Stimulated activated CD4-positive, alpha-beta T cell treated with anti-CD3 and anti-CD28 coated beads, Interleukin-15, amount 100 ng/mL, for 48 hours (primary cell): ENCODE data around the gene NFATC1.

Experiments
- DNase-seq, 2 donors: peaks; one replicate each; pipeline ENCODE4 v3.0.0-alpha.2; 2020; ENCODE audit warnings: low read depth in 2 of 2

Gene NFATC1

DNA sequence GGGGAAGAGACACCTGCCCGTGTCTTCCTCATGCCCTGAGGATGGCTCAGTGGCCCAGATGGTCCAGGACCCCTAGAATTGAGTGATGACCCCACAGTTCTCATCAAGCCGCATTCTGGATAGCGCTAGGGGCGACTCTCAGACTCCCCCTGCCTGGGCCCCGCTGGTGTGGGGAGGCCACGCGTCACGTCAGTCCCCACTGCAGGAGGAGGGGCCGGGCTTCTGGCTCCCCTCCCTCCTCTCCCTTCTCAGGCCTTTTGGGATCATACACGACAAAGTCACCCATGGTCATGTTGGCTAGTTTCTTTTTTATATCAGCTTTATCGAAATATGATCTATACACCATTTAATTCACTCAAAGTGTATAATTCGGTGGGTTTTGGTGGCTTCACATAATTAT lies 61.5 kb downstream of the NFATC1 start:
- DNase-seq = no peak

DNA sequence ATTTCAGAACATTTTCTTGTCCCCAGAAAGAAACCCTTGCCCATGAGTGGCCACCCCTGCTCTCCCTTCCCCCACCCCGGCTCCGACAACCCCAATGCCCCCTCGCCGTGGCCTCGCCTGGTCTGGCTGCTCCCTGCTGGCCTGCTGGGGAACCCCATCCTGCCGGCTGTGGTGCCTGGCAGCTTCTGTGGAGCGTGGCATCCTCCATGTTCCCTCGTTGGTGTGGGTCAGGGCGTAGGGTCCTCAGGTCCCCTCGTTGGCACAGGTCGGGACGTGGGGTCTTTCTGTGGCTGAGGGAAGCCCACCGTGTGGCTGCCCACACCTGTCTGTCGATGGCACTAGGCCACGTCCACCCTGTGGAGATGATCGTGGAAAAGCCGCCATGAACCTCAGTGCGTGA lies 61.9 kb downstream of the NFATC1 start:
- DNase-seq = no peak

DNA sequence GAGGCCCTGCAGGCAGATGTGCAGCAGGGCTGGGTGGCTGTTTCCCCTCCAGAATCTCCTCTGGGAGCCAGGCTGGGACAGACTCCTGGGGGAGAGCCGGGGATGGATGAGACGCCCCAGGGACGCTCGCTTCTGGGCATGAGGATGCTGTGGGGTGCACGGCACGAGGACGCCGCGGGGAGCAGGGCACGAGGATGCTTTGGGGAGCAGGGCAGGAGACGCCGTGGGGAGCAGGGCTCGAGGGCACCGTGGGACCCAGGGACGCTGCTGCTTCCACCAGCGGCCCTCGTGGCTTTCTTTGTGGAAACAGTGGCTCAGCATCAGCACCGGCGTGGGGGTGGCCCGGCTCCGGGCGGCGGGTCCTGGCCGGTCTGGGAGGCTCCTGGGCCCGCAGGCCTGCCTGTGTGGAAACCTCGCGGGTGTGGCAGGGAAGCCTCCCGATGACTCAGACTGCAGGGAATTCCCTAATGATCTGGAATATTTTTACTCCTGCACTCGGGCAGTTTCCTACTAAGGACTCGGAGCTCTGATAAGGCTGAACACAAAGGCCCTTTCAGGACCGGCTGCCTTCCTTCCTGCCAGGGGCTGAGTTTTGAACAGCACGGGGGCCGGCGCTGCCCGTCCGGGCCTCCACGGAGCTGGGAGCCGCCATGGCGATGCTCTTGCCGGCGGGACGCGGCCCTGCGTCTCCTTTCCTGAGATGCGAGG lies 62.6 kb downstream of the NFATC1 start:
- no peak for DNase-seq

DNA sequence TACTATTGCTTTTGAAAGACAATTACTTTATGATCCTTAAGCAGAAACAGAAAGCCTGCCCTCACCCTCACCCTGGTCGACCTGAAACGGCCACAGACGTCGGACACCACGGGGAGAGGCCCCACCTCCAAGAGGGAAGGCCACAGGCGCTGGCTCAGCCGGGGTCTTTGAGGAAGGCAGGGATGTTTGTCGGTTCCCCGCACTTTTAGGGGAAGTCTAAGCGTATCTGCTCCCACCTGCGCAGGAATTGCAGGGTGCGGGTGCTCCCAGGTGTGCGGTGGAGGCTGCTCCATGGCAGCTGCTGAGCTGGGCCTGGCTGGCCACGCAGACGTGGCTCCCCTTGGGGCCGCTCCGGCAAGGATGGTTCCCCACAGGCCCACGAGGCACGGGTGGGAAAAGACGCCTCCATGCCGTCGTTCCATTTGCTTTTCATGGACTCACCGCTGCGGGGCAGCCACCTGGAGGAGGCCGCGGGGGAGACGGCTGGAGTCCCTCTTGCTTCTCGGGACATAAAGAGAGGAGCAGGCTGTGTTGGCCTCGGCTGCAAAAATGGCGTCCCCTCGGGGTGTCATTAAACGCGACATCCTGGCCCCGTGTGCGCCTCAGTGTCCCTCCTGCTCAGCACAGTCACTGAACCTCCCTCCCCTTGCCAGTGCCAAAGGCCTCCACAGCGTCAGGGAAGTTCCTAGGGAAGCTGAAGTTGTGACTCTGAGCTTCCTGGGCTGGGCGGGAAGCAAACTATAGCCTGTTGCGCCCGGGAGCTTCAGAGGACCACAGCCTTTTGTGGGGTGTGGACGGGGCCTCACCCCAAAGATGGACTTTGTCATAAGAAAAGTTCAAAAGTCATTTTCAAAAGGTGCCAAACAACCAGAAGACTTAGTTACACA lies 63.4 kb downstream of the NFATC1 start:
- DNase-seq = no peak

DNA sequence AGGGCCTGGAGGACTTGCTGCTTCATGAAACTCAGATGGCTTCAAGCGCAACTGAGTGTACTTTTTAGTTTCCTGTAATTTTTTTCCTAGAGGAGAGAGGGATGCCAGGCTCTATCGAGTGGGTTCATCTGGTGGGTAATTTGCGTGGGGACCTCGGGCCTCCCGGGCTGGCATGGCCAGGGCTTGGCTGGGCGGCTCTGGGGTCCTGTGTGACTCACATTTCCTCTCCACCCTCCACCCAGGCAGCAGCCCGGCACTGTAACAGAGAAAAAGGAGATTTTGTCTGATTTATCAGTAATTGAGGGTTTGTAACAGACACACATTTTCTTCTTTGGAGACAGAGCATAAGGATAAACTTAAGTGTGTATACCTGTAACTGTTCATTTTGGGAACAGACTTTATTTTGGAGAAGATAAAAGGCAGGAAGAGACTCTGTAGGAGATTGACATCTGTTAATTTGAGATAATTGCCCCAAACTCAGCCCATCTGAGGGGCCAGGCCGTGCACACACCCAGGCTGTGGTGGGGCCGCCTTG lies 64.3 kb downstream of the NFATC1 start:
- DNase-seq = no peak

DNA sequence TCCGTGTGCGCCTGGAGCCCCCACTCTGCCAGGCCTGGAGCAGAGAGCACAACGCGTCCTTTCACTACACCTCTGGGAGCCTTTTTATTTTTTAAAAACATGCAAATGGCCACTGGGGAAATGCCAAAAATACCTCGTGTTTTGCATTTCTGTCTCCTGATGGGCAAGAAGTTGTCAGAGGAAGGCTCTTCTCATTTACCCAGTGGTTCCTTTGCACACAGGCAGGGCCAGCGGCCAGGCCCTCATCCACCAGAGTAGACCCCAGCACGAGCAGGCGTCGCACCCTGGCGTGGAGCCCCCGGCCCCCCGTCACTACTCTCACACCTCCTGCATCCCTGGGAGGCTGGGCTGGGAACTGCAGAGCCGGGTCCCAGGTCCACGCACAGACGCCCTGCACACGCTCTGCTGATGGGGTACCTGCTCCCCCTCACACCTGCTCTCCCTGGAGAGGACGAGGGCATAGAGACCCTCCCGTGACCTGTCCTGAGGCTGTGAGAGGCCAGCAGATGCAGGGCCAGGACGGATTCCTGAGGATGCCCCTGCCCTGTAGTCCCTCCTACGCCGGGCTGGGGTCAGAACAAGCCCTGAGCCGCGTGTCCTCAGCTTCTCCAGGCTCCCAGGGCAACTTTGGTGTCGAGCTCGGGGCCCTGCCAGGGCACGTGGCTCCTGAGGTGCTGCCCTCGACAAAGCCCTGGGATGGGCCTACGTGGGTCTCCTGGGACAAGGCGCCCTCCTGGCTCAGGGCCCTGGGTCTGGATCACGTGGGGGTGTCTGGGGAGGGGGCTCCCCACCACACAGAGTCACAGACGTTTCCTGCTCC lies 65.0 kb downstream of the NFATC1 start:
- no peak for DNase-seq

DNA sequence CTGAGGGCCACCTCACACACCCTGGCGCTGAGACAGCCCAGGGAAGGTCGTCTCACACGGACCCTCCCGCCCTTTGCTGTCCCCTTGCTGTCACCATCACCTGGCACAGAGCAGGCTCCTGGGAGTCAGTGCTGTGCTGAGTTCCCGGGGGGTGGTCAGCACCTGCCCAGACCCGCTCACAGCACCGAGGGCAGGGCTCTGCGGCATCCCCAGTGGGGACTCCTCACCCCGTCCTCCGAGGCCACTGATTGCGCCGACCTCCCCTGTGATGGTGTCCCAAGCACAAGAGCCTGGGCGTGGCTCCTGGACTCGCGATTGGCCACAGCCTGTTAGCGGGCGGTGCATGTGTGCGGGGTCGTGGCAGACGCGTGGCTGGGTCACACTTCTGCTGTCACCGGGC lies 65.9 kb downstream of the NFATC1 start:
- no peak for DNase-seq

DNA sequence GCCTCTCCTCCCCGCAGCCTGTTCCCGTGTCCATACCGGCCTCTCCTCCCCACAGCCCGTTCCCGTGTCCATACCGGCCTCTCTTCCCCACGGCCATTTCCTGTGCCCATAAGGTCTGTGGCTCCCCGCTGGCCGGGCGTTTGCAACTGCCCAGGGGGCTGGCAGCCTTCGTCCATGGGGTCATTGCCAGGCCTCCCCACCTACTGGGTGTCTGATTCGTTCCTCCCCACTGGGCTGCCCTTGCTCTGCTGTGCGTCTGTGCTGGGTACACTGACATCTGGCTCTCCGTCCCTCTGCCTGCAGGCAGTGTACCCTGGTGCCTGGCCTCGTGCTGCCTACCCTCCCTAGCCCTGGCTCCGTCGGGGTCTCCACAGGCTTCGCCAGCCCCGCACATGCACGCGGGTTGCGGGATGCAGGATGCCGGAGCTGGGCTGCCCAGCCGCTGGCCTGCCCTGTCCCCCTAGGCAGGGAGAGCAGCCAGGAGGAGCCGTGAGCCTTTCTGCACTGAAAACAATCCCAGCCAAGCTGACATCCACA lies 67.8 kb downstream of the NFATC1 start:
- DNase-seq = no peak

DNA sequence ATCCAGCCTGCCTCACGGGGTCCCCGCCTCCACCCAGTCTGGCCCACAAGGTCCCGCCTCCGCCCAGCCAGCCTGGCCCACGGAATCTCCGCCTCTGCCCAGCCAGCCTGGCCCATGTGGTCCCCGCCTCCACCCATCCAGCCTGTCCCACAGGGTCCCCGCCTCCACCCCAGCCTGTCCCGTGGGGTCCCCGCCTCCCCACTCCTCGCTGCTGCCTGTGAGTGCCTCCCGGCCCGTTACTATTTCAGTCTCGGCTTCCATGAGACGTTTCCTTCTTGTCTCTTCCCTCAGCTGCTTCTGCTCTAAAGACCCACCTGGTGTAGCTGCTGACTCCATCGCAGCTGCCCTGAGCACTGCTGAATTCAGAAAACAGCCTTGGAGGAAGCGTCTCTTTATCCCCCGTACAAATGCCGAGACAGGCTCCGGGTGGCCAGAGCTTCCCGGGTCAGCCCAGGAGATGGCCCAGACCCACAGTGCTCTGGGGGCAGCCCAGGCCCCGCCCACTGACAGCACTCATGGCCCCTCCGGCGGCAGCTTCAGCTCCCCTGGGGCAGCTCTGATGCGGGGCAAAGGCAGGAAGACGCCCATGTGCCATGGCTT lies 69.8 kb downstream of the NFATC1 start:
- DNase-seq = no peak

DNA sequence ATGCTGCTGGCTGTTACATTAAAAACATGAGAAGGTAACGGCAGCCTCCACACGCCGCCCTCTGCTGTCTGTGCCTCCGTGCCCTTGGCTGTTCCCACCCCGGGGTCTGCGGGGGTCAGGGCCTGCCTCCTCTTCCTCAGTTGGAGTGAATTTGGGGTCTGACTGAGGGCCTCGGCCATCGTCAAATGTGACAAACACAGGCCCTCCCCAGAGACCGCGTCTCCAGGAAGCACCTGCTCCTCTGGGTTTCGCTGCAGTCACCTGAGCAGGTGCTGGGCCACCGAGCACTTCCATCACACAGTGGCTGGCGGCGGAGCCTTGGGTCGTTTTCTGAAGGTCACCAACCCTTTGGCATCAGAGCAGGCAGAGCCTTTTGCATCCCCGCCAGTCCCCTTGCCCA lies 70.9 kb downstream of the NFATC1 start:
- DNase-seq = no peak

DNA sequence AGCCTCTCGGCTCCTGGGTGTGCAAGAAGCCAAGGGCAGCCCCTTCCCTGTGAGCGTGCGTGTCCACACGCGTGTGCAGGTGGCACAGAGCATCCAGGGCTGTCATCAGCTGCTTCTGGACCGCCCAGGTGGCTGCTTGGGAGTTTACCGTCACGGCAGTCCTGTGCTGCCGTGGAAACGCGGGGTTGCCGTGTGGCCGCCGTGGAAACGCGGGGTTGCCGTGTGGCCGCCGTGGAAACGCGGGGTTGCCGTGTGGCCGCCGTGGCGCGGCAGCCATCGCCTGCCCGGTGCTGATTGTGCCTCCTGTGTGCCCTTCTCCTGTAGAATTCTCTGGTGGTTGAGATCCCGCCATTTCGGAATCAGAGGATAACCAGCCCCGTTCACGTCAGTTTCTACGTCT lies 71.4 kb downstream of the NFATC1 start:
- no peak for DNase-seq

DNA sequence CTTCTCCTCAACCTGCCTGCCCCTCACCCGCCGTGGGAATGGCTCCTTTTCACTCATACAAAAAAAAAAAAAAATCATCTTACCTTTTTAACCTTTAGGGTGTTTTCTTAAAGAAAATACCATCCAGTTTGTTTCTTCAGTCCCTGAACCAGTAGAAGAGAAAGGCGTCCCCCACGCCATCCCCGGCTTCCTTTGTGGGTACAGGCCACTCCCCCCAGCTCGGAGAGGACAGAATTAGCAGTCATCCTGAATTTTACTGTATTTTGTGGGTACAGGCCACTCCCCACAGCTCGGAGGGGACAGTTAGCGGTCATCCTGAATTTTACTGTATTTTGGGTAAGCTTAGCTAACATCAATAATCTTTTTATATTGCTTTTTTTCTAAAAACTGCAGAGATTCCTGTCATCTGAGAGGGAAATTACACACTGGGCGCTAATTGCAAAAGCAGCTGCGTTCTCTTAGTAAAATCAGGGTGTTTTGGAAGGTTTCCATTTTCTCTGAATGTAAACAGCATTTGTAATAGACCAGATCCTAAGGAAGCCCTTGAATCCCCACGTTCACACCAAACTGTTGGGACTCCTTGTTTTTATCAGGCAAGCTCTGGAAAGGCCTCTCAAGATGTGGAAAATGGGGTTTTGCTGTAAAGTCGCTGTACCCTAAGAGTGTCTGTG lies 72.5 kb downstream of the NFATC1 start:
- DNase-seq = no peak

DNA sequence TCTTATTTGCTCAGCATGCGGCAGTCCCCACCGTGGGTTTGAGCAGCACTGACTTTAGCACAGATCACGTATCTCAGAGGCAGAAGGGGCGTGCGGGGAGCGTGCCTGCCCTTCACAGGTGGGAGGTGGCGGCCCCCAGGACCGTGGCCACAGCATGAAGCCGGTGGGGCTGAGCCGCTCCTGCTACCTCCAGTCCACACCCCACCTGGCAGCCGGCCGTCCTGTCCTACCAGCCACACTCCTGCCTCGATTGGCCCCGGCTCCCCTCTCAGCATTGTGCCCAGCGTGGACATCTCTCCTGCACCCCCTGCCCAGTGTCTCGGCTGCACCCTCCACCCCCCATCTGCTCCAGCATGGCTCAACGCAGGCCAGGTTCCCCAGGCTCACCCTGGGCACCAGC lies 73.6 kb downstream of the NFATC1 start:
- no peak for DNase-seq

DNA sequence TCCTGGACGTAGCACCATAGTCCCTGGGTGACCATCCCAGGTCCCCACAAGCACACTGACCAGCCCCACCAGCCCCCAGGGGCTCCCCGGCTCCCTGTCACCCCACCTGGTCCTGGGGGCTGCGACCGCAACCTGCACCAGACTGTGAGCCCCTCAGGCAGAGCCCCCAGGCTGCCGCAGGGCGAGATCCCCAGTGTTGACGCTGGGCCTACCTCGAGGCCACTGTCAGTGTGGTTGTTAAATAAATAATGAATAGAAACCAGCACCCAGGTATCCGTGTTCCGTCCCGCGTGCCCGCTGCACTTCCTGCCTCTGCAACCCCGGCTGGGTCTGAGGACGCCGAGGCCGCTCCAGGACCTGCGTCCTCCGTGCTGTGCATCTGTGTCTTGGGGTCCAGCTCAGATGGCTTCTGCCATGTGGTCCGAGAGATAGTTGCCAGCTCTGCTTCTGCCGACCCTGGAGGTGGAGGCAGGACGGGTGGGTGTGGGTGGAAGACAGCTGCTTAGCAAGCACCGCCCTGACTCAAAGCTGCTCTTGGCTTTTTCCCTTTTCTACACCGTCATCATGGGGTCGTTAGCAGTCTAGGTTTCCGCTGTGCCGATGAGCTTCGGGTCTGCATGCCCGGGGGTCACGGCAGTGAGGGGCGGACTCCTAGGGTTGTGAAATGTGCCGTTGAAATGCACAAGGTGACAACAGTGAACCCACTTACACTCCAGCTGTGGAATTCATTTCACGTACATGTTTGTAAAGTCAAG lies 74.2 kb downstream of the NFATC1 start:
- DNase-seq = no peak

DNA sequence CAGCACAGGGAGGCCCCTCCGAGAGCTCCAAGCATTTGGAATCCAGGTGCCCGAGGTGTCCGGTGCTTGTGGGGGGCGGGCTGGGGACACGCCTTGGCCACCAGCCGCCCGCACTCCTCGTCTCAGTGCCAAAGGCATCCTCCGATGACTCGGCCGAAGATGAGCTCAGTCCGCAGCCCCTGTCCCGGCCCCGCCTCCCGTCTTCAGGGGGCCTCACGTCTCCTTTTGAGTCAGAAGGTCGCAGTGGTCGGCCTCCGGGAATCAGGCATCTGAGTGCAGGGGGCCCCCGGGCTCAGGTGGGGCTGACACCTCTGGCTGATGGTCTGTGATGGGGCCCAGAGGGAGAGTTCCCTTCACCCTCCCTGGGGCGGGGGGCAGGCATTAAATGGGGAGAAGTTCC lies 74.8 kb downstream of the NFATC1 start:
- no peak for DNase-seq

DNA sequence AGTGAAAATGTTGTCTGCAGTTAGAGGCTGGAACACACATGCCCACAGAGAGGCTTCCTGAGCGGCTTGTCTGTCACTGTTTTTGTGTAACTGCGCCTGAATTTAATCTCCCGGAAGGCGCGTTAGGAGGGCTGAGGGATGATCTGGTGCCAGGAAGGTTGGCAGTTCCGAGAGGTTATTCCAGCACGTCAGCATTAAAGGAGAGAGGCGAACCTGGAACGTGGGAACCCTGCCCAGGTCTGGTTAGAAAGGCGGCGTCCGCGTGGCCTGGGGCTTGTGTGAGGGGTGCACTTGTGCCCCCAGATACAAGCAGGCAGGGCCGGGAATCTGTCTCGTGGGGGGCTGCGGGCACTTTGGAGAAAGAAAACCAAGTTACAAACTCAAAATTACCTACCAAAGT lies 75.3 kb downstream of the NFATC1 start:
- no peak for DNase-seq

DNA sequence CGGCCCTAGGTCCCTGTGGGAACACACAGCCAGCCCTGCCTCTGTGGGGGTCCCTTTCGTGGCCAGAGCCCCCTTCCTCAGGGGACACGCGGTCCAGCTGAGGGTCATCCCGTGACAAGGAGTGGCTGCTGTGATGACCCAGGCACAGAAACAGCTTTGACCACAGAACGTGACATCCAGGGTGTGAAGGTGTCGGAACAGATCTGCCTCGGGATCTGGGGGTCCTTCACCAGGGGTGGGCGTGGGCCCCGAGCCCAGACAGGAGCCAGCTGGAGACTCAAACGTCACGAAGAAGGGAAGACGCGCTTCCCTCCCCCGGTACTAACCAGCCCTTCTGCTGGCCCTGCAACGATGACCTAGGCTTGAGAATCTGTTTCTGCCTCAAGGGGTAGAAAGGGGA lies 75.9 kb downstream of the NFATC1 start:
- DNase-seq = no peak

DNA sequence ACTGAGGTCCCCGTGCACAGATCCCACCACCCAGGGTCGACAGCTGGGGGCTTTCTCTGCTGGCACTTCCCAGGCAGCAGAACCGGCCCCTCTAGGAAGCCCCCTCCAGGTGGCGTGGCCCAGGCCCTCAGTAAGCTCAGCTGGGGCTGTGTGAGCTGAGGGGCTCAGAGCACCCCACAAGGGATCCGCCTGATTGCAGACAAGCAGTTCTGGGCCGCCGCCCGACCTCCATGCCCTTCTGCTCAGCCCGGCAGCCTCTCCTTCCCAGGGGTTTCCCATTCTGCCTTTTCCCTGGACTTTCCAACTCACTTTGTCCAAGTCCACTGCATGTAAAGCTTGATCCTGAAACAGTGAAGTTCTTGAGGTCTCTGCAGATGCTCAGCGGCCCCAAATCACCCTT lies 76.4 kb downstream of the NFATC1 start:
- no peak for DNase-seq

DNA sequence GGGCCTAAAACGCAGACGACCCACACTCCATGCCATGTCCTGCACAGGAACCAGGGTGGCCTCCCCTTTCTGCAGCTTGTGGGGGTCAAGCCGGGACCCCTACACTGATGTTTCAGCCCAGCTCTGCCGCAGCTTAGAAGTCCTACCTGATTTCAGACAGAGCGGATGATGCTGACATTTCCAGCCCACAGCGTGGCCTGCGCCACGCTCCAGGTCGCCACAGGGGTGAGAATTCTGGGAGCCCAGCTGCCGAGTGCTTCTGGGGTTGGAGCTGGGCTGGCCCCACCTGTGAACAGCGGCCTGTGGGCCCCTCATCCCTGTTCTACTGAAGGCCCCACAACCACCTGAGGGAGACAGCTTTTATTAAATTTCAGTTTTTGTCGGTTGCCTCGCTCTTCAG lies 77.2 kb downstream of the NFATC1 start:
- DNase-seq = no peak
